ENCODE results near the gene CAMLG.

DNA sequence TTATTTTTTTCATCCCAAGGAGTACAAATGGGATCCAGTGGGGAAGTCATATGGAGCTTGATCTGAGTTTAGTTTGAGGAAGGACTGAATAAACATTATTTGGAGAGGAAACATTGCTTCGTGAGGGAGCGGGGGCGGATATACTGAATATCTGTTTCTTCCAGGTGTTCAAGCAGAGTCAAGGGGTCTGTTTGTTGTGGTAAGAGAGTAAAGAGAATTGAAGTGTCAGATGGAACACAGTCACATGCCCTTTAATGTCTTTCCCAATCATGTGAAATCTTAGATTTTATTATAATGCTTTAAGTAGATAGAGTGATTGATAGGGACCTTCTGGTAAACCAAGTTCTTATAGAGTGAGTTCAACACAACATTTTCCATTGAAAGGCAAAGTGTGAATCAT is 53.9 kb downstream of the CAMLG start:
- TF ChIP-seq RXRA (IDR thresholded peaks at IDR 0.05; ENCODE audit: borderline replicate concordance, low read depth) (no peak), POLR2AphosphoS5 (IDR thresholded peaks at IDR 0.05; ENCODE audit: low read depth, low read length) (no peak), EP300 (IDR thresholded peaks at IDR 0.05; ENCODE audit: borderline replicate concordance in 1 of 2, low read depth in 1 of 2, low read length in 1 of 2) (no peak), EZH2phosphoT487 (IDR thresholded peaks at IDR 0.05; ENCODE audit: borderline replicate concordance, low read depth) (no peak), MEF2A (IDR thresholded peaks at IDR 0.05; ENCODE audit: borderline replicate concordance, low read depth) (no peak), JUND (IDR thresholded peaks at IDR 0.05) (no peak), NRF1 (IDR thresholded peaks at IDR 0.05; ENCODE audit: low read depth, low read length) (no peak), PBX3 (IDR thresholded peaks at IDR 0.05) (no peak), YY1 (IDR thresholded peaks at IDR 0.05; ENCODE audit: low read depth) (no peak)
- TF ChIP-seq, protein P1, sequence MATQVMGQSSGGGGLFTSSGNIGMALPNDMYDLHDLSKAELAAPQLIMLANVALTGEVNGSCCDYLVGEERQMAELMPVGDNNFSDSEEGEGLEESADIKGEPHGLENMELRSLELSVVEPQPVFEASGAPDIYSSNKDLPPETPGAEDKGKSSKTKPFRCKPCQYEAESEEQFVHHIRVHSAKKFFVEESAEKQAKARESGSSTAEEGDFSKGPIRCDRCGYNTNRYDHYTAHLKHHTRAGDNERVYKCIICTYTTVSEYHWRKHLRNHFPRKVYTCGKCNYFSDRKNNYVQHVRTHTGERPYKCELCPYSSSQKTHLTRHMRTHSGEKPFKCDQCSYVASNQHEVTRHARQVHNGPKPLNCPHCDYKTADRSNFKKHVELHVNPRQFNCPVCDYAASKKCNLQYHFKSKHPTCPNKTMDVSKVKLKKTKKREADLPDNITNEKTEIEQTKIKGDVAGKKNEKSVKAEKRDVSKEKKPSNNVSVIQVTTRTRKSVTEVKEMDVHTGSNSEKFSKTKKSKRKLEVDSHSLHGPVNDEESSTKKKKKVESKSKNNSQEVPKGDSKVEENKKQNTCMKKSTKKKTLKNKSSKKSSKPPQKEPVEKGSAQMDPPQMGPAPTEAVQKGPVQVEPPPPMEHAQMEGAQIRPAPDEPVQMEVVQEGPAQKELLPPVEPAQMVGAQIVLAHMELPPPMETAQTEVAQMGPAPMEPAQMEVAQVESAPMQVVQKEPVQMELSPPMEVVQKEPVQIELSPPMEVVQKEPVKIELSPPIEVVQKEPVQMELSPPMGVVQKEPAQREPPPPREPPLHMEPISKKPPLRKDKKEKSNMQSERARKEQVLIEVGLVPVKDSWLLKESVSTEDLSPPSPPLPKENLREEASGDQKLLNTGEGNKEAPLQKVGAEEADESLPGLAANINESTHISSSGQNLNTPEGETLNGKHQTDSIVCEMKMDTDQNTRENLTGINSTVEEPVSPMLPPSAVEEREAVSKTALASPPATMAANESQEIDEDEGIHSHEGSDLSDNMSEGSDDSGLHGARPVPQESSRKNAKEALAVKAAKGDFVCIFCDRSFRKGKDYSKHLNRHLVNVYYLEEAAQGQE (IDR thresholded peaks at IDR 0.05; ENCODE audit: low read depth, low read length) = no peak
- TF ChIP-seq, protein P2, sequence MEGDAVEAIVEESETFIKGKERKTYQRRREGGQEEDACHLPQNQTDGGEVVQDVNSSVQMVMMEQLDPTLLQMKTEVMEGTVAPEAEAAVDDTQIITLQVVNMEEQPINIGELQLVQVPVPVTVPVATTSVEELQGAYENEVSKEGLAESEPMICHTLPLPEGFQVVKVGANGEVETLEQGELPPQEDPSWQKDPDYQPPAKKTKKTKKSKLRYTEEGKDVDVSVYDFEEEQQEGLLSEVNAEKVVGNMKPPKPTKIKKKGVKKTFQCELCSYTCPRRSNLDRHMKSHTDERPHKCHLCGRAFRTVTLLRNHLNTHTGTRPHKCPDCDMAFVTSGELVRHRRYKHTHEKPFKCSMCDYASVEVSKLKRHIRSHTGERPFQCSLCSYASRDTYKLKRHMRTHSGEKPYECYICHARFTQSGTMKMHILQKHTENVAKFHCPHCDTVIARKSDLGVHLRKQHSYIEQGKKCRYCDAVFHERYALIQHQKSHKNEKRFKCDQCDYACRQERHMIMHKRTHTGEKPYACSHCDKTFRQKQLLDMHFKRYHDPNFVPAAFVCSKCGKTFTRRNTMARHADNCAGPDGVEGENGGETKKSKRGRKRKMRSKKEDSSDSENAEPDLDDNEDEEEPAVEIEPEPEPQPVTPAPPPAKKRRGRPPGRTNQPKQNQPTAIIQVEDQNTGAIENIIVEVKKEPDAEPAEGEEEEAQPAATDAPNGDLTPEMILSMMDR (IDR thresholded peaks at IDR 0.05) = no peak
- TF ChIP-seq, protein P3, sequence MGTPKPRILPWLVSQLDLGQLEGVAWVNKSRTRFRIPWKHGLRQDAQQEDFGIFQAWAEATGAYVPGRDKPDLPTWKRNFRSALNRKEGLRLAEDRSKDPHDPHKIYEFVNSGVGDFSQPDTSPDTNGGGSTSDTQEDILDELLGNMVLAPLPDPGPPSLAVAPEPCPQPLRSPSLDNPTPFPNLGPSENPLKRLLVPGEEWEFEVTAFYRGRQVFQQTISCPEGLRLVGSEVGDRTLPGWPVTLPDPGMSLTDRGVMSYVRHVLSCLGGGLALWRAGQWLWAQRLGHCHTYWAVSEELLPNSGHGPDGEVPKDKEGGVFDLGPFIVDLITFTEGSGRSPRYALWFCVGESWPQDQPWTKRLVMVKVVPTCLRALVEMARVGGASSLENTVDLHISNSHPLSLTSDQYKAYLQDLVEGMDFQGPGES (IDR thresholded peaks at IDR 0.05; ENCODE audit: low read depth, low read length) = no peak
